GM23248 (cell line): Measurements from ENCODE around the gene GRHPR. TPM values are rescaled to one million over a fixed set of nuclear protein-coding genes. Genes with fewer than 3 reads are reported as not detected.

Source experiments
- DNase-seq: peaks from one replicate; pipeline ENCODE4 v3.0.0-alpha.2; 2015
- H2AFZ ChIP-seq: fragments of 200-600 bp; sonication (generic); 2 replicates; pipeline ENCODE4 v1.6.1; 2016; ENCODE audit warnings: antibody characterized with exemption
- H3F3A ChIP-seq: fragments of 200-600 bp; sonication (generic); 2 replicates; pipeline ENCODE4 v1.6.1; 2016; ENCODE audit warnings: mild to moderate bottlenecking, antibody characterized with exemption, mixed run types; ENCODE audit not compliant: insufficient read depth
- H3K27ac ChIP-seq: fragments of 200-600 bp; sonication (generic); 2 replicates; pipeline ENCODE4 v1.5.1; 2016; ENCODE audit warnings: mild to moderate bottlenecking
- H3K27me3 ChIP-seq: fragments of 200-600 bp; sonication (generic); replicated peaks from 2 replicates; pipeline ENCODE4 v1.6.1; 2016; ENCODE audit warnings: mild to moderate bottlenecking; ENCODE audit not compliant: insufficient read depth
- H3K36me3 ChIP-seq: fragments of 200-600 bp; sonication (generic); 2 replicates; pipeline ENCODE4 v1.6.1; 2016; ENCODE audit warnings: low read depth, mild to moderate bottlenecking
- H3K4me1 ChIP-seq: fragments of 200-600 bp; sonication (generic); 2 replicates; pipeline ENCODE4 v1.6.1; 2016; ENCODE audit warnings: mild to moderate bottlenecking; ENCODE audit not compliant: insufficient read depth
- H3K4me2 ChIP-seq: fragments of 200-600 bp; sonication (generic); one replicate; pipeline ENCODE4 v1.6.1; 2016; ENCODE audit warnings: mild to moderate bottlenecking; ENCODE audit not compliant: unreplicated experiment
- H3K4me3 ChIP-seq: fragments of 200-600 bp; sonication (generic); 2 replicates; pipeline ENCODE4 v1.5.1; 2016; ENCODE audit warnings: mild to moderate bottlenecking
- H3K79me2 ChIP-seq: fragments of 200-600 bp; sonication (generic); 2 replicates; pipeline ENCODE4 v1.6.1; 2016; ENCODE audit warnings: mild to moderate bottlenecking; ENCODE audit not compliant: insufficient read depth
- H3K9ac ChIP-seq: fragments of 200-600 bp; sonication (generic); 2 replicates; pipeline ENCODE4 v1.6.1; 2016; ENCODE audit warnings: mild to moderate bottlenecking
- H3K9me2 ChIP-seq: fragments of 200-600 bp; sonication (generic); 2 replicates; pipeline ENCODE4 v1.6.1; 2016; ENCODE audit warnings: mixed run types, mild to moderate bottlenecking, moderate library complexity; ENCODE audit not compliant: insufficient read depth
- H3K9me3 ChIP-seq: fragments of 200-600 bp; sonication (generic); one replicate; pipeline ENCODE4 v1.6.1; 2017; ENCODE audit warnings: low read depth
- H4K20me1 ChIP-seq: fragments of 200-600 bp; sonication (generic); 2 replicates; pipeline ENCODE4 v1.6.0; 2016; ENCODE audit not compliant: insufficient read depth
- EZH2 ChIP-seq: fragments of 200-600 bp; sonication (generic); IDR thresholded peaks from 2 replicates; pipeline ENCODE4 v1.6.1; 2018; ENCODE audit warnings: antibody characterized with exemption, mild to moderate bottlenecking; ENCODE audit not compliant: insufficient read depth, poor library complexity, severe bottlenecking
- EZH2phosphoT487 ChIP-seq: fragments of 200-600 bp; sonication (generic); IDR thresholded peaks from 2 replicates; pipeline ENCODE4 v1.6.1; 2018; ENCODE audit warnings: antibody characterized with exemption, moderate library complexity, mild to moderate bottlenecking, low read depth; ENCODE audit not compliant: insufficient read depth
- WGBS, 2 experiments: methylation state at CpG; one replicate each; pipeline ENCODE4 v1.1.6; 2015 to 2017; ENCODE audit warnings: low lambda C conversion rate in 2 of 2, low coverage in 1 of 2; ENCODE audit errors: missing lambda C conversion rate in 2 of 2; 5-methylcytosine and 5-hydroxymethylcytosine counted together
- in situ Hi-C: fragments of 300-500 bp; cut with MboI; formaldehyde crosslinking; loops from 2 replicates; pipeline ENCODE4 v1.15.0; 2020
- polyA plus RNA-seq: library from polyadenylated mRNA; unstranded; fragments of >200 nt; fragmentation: Nextera tagmentation; extraction: Ambion mirVana; gene quantifications from 2 replicates; pipeline ENCODE4 v1.2.1, GENCODE V29; 2016
- total RNA-seq: library from RNA; depleted of rRNA; stranded (reverse); fragments of >200 nt; shearing (Covaris generic); gene quantifications from 2 replicates; pipeline ENCODE4 v1.2.3, GENCODE V29; 2014

The GRHPR gene
- total and polyA plus RNA-seq, 2 experiments from 2014 or later, result 124 to 146 TPM

GRCh38 chr9:37417252-37417803, 5.2 kb upstream of the GRHPR start:
- H3K9ac ChIP-seq, result no peak overlapping the region
- H3K9me3 ChIP-seq, result no peaks in the 10 kb centered on the region
- no peaks in the 10 kb centered on the region for H3K79me2 ChIP-seq
- H3K27me3 ChIP-seq, result no peaks in the 10 kb centered on the region
- H3K27ac ChIP-seq, result no peak overlapping the region
- H3K36me3 ChIP-seq, result no peaks in the 10 kb centered on the region
- H3K4me2 ChIP-seq, result no peak overlapping the region
- in situ Hi-C loops, result no loop called here
- no peak overlapping the region for H3K4me3 ChIP-seq
- peaks cover 11% of the 10 kb centered on the region; the same call in 1 of the 2 replicates for H3F3A ChIP-seq
- 68 to 75% methylated on average over 8 to 9 of the region's 9 CpGs for WGBS, 2 experiments
- H4K20me1 ChIP-seq, result no peaks in the 10 kb centered on the region
- no peak for TF ChIP-seq EZH2phosphoT487
- no peak for TF ChIP-seq EZH2
- peaks cover 19% of the 10 kb centered on the region; the same call in 1 of the 2 replicates for H3K4me1 ChIP-seq
- no peak overlapping the region for H2AFZ ChIP-seq
- DNase-seq, result no peak
- no peaks in the 10 kb centered on the region for H3K9me2 ChIP-seq

DNA sequence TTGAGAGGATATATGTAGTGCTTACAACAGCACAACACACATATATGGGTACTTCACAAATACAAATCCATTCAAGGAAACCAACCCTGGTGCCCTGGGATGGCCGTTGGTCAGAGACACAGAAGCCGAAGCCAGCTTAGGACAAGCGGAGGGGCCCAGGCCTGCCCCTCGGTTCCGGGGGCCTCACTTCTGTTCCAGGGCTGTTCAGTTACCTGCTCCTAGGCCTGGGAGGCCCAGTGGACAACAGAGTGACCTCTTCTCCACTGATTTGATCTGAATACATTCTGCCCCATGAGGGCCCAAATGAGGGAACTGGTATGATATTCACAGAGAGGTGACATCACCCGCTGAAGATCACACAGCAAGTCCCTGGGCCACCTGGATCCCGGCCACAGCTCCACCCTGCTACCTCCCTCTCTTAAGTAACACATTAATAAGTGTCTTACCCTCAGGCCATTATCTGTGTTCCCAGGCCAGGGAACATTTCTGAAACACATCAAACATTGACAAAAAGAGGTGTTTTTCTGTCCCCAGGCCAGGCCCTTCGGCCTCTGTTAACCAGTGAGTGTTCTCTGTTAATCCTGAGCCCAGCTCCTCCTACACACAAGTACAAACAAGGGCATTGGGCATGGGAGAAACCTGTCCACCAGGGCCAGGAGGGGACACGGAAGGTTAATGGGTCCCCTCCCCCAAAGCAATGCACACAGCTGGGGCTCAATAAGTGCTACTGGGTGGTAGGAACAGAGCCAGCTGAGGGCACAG, 4.5 kb upstream of the GRHPR start:
- TF ChIP-seq EZH2phosphoT487 (no peak), EZH2 (no peak)
- Histone ChIP-seq H3K27me3 (no peaks in the 10 kb centered on the region), H3K4me1 (peaks cover 19% of the 10 kb centered on the region; the same call in 1 of the 2 replicates), H3K4me2 (no peak overlapping the region), H3K9ac (no peak overlapping the region), H3K4me3 (no peak overlapping the region), H3K79me2 (peaks cover 6% of the 10 kb centered on the region), H2AFZ (no peak overlapping the region), H4K20me1 (no peaks in the 10 kb centered on the region), H3K27ac (no peak overlapping the region), H3K36me3 (no peaks in the 10 kb centered on the region), H3F3A (peaks cover 11% of the 10 kb centered on the region; the same call in 1 of the 2 replicates), H3K9me2 (no peaks in the 10 kb centered on the region), H3K9me3 (no peaks in the 10 kb centered on the region)
- in situ Hi-C loops, result no loop called here
- no peak for DNase-seq
- 77 to 78% methylated on average over 9 of the region's 9 CpGs for WGBS, 2 experiments

DNA sequence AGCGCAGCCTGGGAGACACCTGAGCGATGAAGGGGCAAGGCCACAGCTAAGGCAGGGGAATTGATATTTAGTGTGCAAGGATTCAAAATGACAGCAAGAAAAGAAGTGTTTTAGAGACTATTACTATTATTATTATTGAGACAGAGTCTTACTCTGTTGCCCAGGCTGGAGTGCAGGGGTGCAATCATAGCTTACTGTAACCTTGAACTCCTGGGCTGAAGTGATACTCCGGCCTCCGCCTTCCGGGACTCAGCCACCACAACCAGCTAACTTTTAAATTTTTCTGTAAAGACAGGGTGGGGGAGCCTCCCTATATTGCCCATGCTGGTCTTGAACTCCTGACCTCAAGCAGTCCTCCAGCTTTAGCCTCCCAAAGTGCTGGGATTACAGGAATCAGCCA, 3.3 kb upstream of the GRHPR start:
- Histone ChIP-seq H3K9me2 (no peaks in the 10 kb centered on the region), H3K4me3 (no peak overlapping the region), H3K4me1 (peaks cover 29% of the 10 kb centered on the region), H2AFZ (no peak overlapping the region), H3F3A (peaks cover 11% of the 10 kb centered on the region; the same call in 1 of the 2 replicates), H3K4me2 (no peak overlapping the region), H3K27me3 (no peaks in the 10 kb centered on the region), H4K20me1 (no peaks in the 10 kb centered on the region), H3K9ac (no peak overlapping the region), H3K9me3 (no peaks in the 10 kb centered on the region), H3K36me3 (no peaks in the 10 kb centered on the region), H3K79me2 (peaks cover 17% of the 10 kb centered on the region), H3K27ac (no peak overlapping the region)
- DNase-seq, result no peak
- 90 to 99% methylated on average over 5 of the region's 5 CpGs for WGBS, 2 experiments
- TF ChIP-seq EZH2phosphoT487 (no peak), EZH2 (no peak)
- in situ Hi-C loops, result no loop called here

DNA sequence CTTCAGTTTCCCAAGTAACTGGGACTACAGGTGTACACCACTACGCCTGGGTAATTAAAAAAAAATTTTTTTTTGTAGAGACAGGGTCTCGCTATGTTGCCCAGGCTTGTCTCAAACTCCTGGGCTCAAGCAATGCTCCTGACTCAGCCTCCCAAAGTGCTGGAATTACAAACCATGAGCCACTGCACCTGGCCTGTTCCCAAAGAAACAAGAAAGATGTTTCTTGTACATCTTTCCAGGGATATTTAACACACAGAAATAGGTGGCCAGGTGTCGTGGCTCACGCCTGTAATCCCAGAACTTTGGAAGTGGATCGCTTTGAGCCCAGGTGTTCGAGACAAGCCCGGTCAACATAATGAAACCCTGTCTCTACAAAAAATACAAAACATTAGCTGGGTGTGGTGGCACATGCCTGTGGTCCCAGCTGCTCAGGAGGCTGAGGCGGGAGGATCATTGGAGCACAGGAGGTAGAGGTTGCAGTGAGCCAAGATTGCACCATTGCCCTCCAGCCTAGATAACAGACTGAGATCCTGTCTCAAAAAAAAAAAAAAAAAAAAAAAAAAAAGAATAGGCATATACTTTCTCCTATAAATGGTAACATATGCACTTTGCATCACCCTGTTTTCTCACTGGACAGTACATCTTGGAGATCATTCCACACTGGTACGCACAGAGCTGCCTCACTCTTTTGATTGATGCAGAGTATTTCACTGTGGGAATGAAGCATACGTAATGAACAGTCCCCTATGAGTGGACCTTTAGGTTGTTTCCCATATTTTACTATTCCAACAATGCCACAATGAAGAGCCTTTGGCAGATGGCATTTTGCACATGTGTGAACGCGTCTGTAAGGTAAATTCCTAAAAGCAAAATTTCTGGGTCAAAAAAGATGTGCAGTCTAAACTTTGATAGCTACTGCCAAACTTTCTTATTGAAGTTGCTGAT, 2.0 kb upstream of the GRHPR start:
- no peak for DNase-seq
- no peaks in the 10 kb centered on the region for H3K9me2 ChIP-seq
- H4K20me1 ChIP-seq, result no peaks in the 10 kb centered on the region; the same call in 1 of the 2 replicates
- no peaks in the 10 kb centered on the region for H3K36me3 ChIP-seq
- H3K4me1 ChIP-seq, result peaks cover 20% of the 10 kb centered on the region
- H3K79me2 ChIP-seq, result peaks cover 31% of the 10 kb centered on the region
- H3F3A ChIP-seq, result peaks cover 8% of the 10 kb centered on the region; the same call in 1 of the 2 replicates
- H3K4me3 ChIP-seq, result no peak overlapping the region
- H3K9me3 ChIP-seq, result no peaks in the 10 kb centered on the region
- 88 to 90% methylated on average over 12 of the region's 12 CpGs for WGBS, 2 experiments
- no peak overlapping the region for H3K4me2 ChIP-seq
- no peak overlapping the region for H2AFZ ChIP-seq
- TF ChIP-seq EZH2phosphoT487 (no peak), EZH2 (no peak)
- H3K9ac ChIP-seq, result no peak overlapping the region
- in situ Hi-C loops, result no loop called here
- no peak overlapping the region for H3K27ac ChIP-seq
- no peaks in the 10 kb centered on the region for H3K27me3 ChIP-seq
